ENCODE results near the gene FPGS. TPM values are rescaled to one million over a fixed set of nuclear protein-coding genes. Genes with fewer than 3 reads are reported as not detected.
"Not testable (repeated sequence)": the region's sequence is repeated elsewhere in the genome, so short reads cannot be mapped to it uniquely, and the experiment has no call there.

The FPGS gene
- total RNA-seq, 2 donors from 2014 or later, result 31.4 to 47.0 TPM

DNA sequence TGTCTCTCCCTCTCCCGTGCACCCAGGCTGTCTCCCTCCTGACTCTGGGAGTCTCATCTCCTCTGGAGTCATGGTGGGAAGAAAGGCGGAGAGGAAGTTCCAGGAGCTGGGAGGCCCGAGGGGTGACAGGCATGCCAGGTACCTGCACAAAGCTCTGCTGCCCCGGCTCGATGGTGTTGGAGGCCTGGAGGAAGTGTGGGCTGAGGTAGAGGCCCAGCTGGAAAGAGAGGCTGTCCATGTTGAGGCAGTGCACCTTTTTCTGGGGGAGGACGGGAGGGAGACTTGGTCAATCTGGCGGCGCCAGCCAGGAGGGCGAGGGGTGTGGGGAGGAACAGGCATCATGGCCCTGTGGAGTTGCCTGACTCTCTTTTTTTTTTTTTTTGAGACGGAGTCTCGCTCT is 15.9 kb downstream of the FPGS start:
- ATAC-seq (peak; percentile 5), DNase-seq (no peak)
- intact Hi-C loops (cut with DNase I, micrococcal nuclease), result no loop called here

- intact Hi-C loops (cut with DNase I, micrococcal nuclease), result no loop called here
- ATAC-seq (no peak), DNase-seq (no peak)
Observed at GRCh38 chr9:127822108-127822507, 19.4 kb downstream of the FPGS start.

DNA sequence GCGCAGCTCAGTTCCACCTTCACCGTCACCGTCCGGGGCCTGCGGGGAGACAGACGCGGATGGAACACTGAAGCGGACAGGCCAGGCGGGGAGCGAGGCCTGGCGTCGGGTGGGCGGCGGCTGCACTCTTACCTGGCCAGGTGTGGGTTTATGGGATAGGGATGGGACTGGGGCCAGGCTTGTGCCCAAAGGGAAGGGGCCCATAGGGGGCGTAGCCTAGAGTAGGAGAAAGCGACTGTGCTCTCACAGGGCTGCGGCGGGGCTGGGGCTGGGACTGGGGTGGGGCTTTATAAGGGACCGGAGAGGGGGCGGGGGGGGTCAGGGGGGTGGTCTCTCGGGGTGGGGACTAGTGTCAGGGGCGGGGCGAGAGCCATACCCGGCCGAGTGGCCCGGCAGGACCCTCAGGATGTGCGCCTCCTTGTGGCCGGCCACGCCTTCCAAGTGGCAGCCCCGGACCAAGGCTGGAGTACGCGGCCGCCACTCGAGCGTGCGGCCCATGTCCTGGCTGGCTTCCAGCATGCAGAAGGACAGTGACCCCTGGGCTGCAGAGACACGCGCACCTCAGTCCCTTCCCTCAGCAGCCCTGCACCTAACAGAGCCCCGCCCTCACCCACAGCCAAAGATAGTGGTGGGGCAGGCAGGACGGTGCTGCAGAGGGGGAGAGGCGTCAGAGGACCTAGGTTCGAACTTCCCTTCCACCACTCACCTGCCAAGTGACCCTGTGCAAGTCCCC is 22.8 kb downstream of the FPGS start:
- intact Hi-C loops (cut with DNase I, micrococcal nuclease), result no loop called here
- ATAC-seq, result peak; percentile 51

GRCh38 chr9:127826253-127826913 is 23.7 kb downstream of the FPGS start:
- ATAC-seq, result no peak
- DNase-seq, result no peak
- intact Hi-C loops (cut with DNase I, micrococcal nuclease), result no loop called here

More for the DNA sequence above, 22.8 kb downstream of the FPGS start:
- peak in 1 of 2 donors; percentile 75 for DNase-seq

GRCh38 chr9:127828262-127829031 is 25.8 kb downstream of the FPGS start:
- intact Hi-C loops (cut with DNase I, micrococcal nuclease), result no loop called here
- peak; percentile 80 to 85 for DNase-seq
- ATAC-seq, result peak; percentile 90

- no peak for DNase-seq
- intact Hi-C loops (cut with DNase I, micrococcal nuclease), result no loop called here
Observed at GRCh38 chr9:127829205-127829906, 26.7 kb downstream of the FPGS start.

DNA sequence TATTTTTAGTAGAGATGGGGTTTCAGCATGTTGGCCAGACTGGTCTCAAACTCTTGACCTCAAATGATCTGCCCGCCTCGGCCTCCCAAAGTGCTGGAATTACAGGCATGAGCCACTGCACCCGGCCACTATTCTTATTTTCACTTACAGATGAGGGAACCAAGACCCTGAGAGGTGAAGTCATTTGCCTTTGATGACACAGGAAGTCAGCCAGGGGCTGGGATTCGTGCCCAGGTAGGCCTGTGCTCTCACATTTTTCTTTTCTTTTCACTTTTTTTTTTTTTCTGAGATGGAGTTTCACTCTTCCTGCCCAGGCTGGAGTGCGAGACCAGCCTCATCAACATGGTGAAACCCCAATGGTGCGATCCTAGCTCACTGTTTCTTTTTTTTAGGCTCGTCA is 29.6 kb downstream of the FPGS start:
- ATAC-seq (no peak), DNase-seq (no peak)
- intact Hi-C loops (cut with DNase I, micrococcal nuclease), result no loop called here

More at GRCh38 chr9:127829205-127829906, 26.7 kb downstream of the FPGS start:
- no peak for ATAC-seq

- DNase-seq (no peak), ATAC-seq (no peak)
- intact Hi-C loops (cut with DNase I, micrococcal nuclease), result no loop called here
Observed at GRCh38 chr9:127833555-127833954, 30.9 kb downstream of the FPGS start.

DNA sequence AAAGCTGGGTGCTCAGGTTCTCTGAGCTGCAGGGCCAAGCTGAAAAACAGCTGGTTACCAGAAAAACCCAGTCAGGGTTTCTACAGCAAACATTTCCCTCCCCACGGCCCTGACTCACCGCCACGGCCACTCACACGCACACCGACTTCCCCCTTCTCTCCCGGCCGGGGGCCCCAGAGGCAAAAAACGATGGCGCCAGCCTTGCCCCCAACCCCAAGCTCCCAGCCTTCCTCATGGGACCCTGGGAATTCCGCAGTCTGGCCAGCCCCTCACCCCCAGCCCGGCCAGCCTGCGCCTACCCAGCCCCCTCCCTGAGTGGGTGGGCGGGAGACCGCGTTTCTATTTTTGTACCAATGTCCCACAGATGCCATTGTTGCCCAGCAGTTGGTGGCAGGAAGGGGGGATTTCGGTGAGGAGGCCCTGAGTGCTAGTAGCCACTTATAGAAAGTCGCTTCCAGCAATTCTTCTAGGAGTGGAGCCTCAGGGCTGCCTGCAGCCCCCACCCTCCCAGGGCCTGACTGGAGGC is 33.4 kb downstream of the FPGS start:
- ATAC-seq (no peak), DNase-seq (peak in 1 of 2 donors; percentile 41)
- intact Hi-C loops (cut with DNase I, micrococcal nuclease), result no loop called here

- intact Hi-C loops (cut with DNase I, micrococcal nuclease); ATAC-seq; DNase-seq: not testable (repeated sequence)
Observed at GRCh38 chr9:127836561-127836960, 33.9 kb downstream of the FPGS start.

DNA sequence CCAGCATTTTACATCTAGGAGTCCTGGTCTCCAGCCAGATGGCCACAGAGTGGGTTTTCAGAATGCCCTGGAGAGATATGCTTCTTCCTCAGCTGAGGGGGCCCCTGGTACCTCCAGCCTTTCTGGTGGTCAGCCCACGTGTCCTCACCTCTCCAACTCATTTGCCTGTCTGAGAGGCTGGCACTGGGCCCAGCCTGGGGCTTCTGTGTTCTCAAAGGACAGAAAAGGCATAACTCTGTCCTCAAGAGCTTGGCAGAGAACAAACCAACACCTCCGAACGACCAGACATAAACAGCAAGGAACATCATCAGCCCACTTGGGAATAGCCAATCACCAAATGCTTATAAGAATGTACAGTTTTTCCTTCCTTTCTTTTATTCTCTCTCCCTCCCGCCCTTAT is 34.7 kb downstream of the FPGS start:
- DNase-seq, result no peak
- intact Hi-C loops (cut with DNase I, micrococcal nuclease), result no loop called here
- ATAC-seq, result no peak

DNA sequence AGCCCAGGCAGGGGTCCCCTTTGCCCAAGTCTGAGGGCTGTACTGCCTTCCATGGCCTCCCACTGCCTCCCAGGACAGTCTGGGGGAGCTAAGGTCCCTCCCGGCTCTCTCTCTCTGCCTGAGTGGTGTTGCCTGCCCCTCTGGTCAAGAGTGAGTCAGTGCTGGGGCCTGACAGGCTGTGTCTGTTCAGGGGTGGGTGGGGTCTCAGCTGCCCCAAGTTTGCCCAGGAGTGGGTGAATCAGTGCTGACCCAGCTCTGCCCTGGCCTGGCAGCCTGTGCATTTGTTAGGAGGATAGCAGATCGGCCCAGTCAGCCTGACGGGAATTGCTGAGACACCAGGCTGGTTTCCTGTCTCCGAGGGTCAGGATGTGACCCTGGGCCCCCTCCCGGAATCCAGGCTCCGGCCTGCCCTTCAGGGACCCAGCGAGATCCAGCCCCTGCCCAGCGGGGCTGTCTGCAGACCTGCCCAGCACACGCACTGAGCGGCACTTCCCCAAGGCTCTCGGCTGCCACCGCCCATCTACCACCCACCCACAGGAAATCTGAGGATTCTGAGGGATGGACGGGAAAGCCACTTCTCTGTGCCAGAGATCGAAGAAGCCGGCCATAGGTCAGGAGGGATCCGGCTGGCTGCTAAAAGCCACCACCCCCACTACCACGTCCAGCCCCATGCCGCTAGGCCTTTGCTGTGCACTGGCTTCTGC is 35.8 kb downstream of the FPGS start:
- ATAC-seq, result peak; percentile 39

GRCh38 chr9:127841087-127841835 is 38.6 kb downstream of the FPGS start:
- intact Hi-C loops (cut with DNase I, micrococcal nuclease), result no loop called here
- DNase-seq, result no peak
- ATAC-seq, result no peak

More for the DNA sequence above, 35.8 kb downstream of the FPGS start:
- peak in 1 of 2 donors; percentile 66 for DNase-seq
- intact Hi-C loops (cut with DNase I, micrococcal nuclease), result no loop called here

GRCh38 chr9:127844821-127845359 is 42.2 kb downstream of the FPGS start:
- intact Hi-C loops (cut with DNase I, micrococcal nuclease), result no loop called here
- no peak for ATAC-seq
- no peak for DNase-seq

- ATAC-seq; intact Hi-C loops (cut with DNase I, micrococcal nuclease); DNase-seq: not testable (repeated sequence)
Observed at GRCh38 chr9:127845619-127846018, 42.9 kb downstream of the FPGS start.

GRCh38 chr9:127846443-127847177 is 43.9 kb downstream of the FPGS start:
- no peak for DNase-seq
- intact Hi-C loops (cut with DNase I, micrococcal nuclease), result no loop called here
- ATAC-seq, result no peak

DNA sequence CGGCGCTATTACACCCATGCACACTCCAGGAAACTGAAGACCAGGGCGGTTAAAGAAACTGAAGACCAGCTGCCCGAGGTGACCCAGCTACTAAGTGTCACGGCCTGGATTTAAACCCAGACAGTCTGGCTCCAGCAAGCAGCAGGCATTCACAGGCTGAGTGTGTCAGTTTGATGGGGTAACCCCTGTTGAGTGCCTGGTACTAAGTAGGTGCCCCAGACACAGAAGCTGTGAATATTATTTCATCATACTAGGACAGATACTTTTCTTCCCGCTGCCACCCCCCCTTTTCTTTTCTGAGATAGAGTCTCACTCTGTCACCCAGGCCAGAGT is 44.5 kb downstream of the FPGS start:
- no peak for ATAC-seq
- intact Hi-C loops (cut with DNase I, micrococcal nuclease), result no loop called here
- DNase-seq, result no peak
